ENCODE data around the gene PLXDC2. TPM values are rescaled to one million over a fixed set of nuclear protein-coding genes. Genes with fewer than 3 reads are reported as not detected.

PLXDC2 gene
- total RNA-seq, 1 donor from 2014 or later: 1.3 TPM

DNA sequence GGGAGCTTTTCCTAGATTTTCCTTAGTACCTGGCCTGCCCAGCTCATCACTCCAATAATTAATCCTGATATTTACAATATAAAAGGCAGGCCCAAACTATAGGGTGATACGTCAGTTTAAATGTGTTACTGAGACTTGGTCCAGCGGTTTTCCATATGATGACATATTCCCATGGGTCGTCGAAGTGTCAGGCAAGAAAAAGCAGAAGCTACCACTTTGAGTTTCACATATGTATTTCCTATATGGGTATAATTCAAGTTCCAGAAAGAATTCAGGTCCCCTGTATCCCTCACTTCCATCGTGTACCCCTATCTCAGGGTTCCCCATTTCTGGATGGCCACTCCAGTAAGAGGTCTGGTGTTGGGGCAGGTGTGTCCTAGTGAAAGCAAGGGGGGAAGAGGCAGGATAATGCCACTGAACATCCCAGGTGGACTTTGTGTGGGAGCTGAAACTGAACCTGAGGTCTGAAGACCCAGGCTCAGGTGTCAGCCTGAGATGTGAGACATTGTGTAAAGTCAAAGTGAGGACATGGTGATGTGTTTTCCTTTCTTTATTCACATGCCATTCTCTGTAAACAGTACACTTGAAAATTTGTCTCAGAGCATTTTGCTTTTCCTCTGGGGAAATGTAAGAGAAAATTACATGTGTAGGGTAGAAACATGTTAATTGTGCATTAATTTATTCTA, 167.8 kb downstream of the PLXDC2 start:
- Histone ChIP-seq H3K4me3 (ENCODE audit: low read depth, low read length) (no peak overlapping the region), H3K27me3 (ENCODE audit: control insufficient read depth, insufficient read depth, low read length) (no peaks in the 10 kb centered on the region), H3K36me3 (ENCODE audit: control insufficient read depth, insufficient read depth, low read length) (no peaks in the 10 kb centered on the region)
- TF ChIP-seq, protein P1, sequence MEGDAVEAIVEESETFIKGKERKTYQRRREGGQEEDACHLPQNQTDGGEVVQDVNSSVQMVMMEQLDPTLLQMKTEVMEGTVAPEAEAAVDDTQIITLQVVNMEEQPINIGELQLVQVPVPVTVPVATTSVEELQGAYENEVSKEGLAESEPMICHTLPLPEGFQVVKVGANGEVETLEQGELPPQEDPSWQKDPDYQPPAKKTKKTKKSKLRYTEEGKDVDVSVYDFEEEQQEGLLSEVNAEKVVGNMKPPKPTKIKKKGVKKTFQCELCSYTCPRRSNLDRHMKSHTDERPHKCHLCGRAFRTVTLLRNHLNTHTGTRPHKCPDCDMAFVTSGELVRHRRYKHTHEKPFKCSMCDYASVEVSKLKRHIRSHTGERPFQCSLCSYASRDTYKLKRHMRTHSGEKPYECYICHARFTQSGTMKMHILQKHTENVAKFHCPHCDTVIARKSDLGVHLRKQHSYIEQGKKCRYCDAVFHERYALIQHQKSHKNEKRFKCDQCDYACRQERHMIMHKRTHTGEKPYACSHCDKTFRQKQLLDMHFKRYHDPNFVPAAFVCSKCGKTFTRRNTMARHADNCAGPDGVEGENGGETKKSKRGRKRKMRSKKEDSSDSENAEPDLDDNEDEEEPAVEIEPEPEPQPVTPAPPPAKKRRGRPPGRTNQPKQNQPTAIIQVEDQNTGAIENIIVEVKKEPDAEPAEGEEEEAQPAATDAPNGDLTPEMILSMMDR (IDR thresholded peaks at IDR 0.05; ENCODE audit: insufficient read depth, low read length, severe bottlenecking): no peak
- DNase-seq (ENCODE audit: low read depth) (no peak), FAIRE-seq (no peak)

DNA sequence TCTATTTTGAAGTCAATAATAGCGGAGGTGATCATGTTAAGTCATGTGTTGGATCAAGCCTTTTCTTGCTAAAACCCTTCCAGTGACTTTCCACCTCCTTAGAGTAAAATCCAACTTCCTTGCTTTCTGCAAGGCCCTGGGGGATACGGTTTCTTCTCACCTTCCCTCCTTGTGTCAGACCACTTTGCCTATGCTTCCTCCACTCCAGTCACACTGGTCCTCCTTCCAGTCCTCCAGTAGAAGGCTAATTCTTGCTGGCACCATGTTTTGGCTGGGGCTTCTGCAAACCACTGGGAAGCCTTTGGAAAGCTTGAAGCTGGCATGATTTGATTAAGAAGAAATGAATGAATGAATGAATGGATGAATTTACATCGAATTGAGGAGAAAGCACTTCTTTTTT, 169.5 kb downstream of the PLXDC2 start:
- TF ChIP-seq, protein P1 (IDR thresholded peaks at IDR 0.05; ENCODE audit: insufficient read depth, low read length, severe bottlenecking): no peak
- FAIRE-seq (no peak), DNase-seq (ENCODE audit: low read depth) (no peak)
- Histone ChIP-seq H3K27me3 (ENCODE audit: control insufficient read depth, insufficient read depth, low read length) (no peaks in the 10 kb centered on the region), H3K36me3 (ENCODE audit: control insufficient read depth, insufficient read depth, low read length) (no peaks in the 10 kb centered on the region), H3K4me3 (ENCODE audit: low read depth, low read length) (no peak overlapping the region)

DNA sequence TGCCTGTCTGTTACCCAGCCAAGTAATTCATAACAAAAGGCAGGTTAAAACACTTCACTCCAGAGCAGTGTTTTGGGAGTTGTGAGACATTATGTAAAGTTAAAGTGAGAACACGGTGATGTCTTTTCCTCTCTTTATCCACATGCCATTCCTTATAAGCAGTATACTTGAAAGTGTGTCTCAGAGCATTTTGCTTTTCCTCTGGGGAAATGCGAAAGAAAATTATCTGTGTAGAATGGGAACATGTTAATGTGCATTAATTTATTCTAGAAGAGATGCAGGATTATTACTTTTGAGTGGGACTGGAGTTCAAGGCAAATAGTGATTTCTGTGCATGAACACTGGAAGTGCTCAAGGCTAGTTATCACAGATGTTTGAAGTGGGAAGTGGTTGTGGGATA, 170.4 kb downstream of the PLXDC2 start:
- FAIRE-seq (no peak), DNase-seq (ENCODE audit: low read depth) (no peak)
- TF ChIP-seq, protein P1 (IDR thresholded peaks at IDR 0.05; ENCODE audit: insufficient read depth, low read length, severe bottlenecking): no peak
- Histone ChIP-seq H3K36me3 (ENCODE audit: control insufficient read depth, insufficient read depth, low read length) (no peaks in the 10 kb centered on the region), H3K4me3 (ENCODE audit: low read depth, low read length) (no peak overlapping the region), H3K27me3 (ENCODE audit: control insufficient read depth, insufficient read depth, low read length) (no peaks in the 10 kb centered on the region)

DNA sequence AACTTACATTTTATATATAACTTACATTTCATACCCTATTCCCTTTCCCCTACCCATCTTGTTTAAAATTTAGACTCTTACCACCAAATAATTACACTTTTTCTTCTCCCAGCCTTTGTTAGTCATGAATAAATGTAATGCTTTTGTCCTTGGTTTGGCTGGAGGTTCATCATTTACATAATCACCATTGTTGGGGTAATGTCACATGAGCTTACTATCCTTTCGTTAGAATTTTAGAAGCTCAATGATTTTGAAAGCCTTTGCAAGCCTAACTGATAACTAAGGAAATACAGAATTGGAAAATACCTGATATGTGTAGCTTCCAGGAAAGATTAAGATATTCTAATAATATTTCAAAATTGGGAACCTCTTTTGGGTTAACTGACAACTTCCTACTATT, 171.7 kb downstream of the PLXDC2 start:
- Histone ChIP-seq H3K36me3 (ENCODE audit: control insufficient read depth, insufficient read depth, low read length) (no peaks in the 10 kb centered on the region), H3K27me3 (ENCODE audit: control insufficient read depth, insufficient read depth, low read length) (no peaks in the 10 kb centered on the region), H3K4me3 (ENCODE audit: low read depth, low read length) (no peak overlapping the region)
- DNase-seq (ENCODE audit: low read depth) (no peak), FAIRE-seq (no peak)
- TF ChIP-seq, protein P1 (IDR thresholded peaks at IDR 0.05; ENCODE audit: insufficient read depth, low read length, severe bottlenecking): no peak

DNA sequence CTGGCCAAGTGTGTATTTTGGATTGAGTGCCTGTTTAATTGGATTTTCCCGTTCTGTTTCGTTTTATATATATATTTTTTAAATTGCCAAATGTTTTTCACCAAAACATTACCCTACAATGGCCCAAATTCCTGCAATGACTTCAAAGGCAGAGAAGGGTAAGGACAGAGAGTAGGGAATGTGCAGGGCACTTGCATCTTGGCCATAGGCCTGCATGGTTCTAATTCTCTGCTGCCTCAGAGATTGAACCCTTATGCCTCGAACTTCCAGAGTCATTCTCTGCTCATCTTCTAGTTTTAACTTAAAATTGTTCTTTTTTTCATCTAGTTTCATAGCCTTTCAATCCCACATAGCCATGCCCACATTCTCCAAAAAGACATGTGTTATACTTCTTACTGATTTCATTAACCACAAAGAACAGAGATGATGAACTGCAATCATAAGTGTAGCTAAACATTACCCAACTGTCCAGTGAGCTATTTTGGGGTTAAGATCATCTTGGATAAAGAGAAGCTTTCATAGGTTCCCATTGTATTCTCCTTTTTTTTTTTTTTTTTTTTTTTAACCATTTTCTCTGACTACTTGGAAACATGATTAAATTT, 177.6 kb downstream of the PLXDC2 start:
- H3K36me3 ChIP-seq (ENCODE audit: control insufficient read depth, insufficient read depth, low read length): no peaks in the 10 kb centered on the region
- no peak for DNase-seq (ENCODE audit: low read depth)
- no peak overlapping the region for H3K4me3 ChIP-seq (ENCODE audit: low read depth, low read length)
- TF ChIP-seq, protein P1 (IDR thresholded peaks at IDR 0.05; ENCODE audit: insufficient read depth, low read length, severe bottlenecking): no peak
- H3K27me3 ChIP-seq (ENCODE audit: control insufficient read depth, insufficient read depth, low read length): no peaks in the 10 kb centered on the region
- no peak for FAIRE-seq
